Mucosa of descending colon (tissue), 3 donors: ENCODE data around the gene ABR. TPM values are rescaled to one million over a fixed set of nuclear protein-coding genes. Genes with fewer than 3 reads are reported as not detected.

Experiments used
- ATAC-seq: fragments of 200-7000 bp; cut with Tn5 transposase; one replicate; pipeline ENCODE4 v1.9.1; 2020; ENCODE audit warnings: mild to moderate bottlenecking, moderate library complexity
- DNase-seq, 3 donors: peaks; one replicate each; pipeline ENCODE4 v3.0.0-alpha.2; 2020
- H3K36me3 ChIP-seq: fragments of 200-600 bp; one replicate; pipeline ENCODE4 v1.8.0; 2021; ENCODE audit warnings: low read depth, mild to moderate bottlenecking
- H3K4me1 ChIP-seq: fragments of 200-600 bp; one replicate; pipeline ENCODE4 v1.8.0; 2021; ENCODE audit warnings: low read depth, mild to moderate bottlenecking
- H3K4me3 ChIP-seq: fragments of 200-600 bp; one replicate; pipeline ENCODE4 v1.8.0; 2021; ENCODE audit warnings: mild to moderate bottlenecking
- H3K9me3 ChIP-seq: fragments of 200-600 bp; one replicate; pipeline ENCODE4 v1.8.0; 2021; ENCODE audit warnings: mild to moderate bottlenecking
- intact Hi-C, 2 donors: fragments of 100-400 bp; cut with DNase I in 1 of 2; cut with micrococcal nuclease in 1 of 2; formaldehyde crosslinking; loops; one replicate each; pipeline versions ENCODE4 v1.11.0 to v1.11.1; 2022; cut with DNase I, micrococcal nuclease
- total RNA-seq, 3 donors: library from RNA; stranded (reverse); fragmentation: NEBNext Ultra II Directional in 2 of 3; extraction: Animal tissue kit (Norgen Biotek cat#: 25700) in 2 of 3; gene quantifications; one replicate each; pipeline versions ENCODE4 v1.2.1 to v1.2.4, GENCODE V29; 2021 to 2023
- TF ChIP-seq, protein P1 (sequence below): fragments of 200-600 bp; IDR thresholded peaks from one replicate; pipeline ENCODE4 v1.8.0; 2022; ENCODE audit warnings: antibody characterized with exemption, mild to moderate bottlenecking
- donor health status: DM: no; HTN: no; CAD: no; lungs with moderate emphysema.
- donor health status: DM: no; HTN: no; CAD: no.
- donor health status: DM: no; HTN: yes; CAD: no.

The ABR gene
- total RNA-seq, 3 donors from 2014 or later, result 257 to 470 (median 292) TPM

DNA sequence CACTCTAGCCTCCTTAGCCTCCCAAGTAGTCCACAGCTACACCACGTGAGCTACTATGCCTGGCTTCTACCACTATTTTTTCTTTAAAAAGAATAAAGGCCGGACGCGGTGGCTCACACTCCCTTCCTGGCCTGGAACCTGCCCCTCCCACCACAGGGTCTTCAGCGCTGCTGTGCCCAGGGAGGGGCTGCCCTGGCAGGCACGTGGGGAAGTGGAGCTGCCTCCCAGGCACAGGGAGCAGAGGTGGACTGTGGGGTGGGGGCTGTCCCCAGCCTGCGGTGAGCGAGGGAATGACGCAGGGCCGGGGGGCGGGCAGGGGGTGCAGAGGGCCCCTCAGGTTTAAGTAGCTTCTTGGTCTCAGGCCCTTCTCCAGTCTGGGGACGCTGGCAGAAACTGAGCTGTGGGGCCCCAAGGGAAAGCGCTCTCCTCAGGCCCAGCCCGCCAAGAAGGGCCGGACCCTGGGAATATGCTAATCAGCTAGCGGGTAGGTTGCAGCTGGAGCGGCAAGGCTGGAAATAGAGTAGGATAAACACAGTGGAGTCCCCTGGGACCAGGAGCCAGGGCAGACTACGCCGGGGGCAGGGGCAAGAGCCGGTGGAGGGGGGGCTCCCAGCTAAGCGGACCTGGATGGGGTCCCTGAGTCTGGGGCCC is 136.1 kb downstream of the ABR start:
- ATAC-seq, result no peak
- intact Hi-C loops, result no loop called here
- Histone ChIP-seq H3K9me3 (no peaks in the 10 kb centered on the region), H3K4me1 (no peaks in the 10 kb centered on the region), H3K4me3 (no peak overlapping the region), H3K36me3 (no peaks in the 10 kb centered on the region)
- TF ChIP-seq, protein P1, sequence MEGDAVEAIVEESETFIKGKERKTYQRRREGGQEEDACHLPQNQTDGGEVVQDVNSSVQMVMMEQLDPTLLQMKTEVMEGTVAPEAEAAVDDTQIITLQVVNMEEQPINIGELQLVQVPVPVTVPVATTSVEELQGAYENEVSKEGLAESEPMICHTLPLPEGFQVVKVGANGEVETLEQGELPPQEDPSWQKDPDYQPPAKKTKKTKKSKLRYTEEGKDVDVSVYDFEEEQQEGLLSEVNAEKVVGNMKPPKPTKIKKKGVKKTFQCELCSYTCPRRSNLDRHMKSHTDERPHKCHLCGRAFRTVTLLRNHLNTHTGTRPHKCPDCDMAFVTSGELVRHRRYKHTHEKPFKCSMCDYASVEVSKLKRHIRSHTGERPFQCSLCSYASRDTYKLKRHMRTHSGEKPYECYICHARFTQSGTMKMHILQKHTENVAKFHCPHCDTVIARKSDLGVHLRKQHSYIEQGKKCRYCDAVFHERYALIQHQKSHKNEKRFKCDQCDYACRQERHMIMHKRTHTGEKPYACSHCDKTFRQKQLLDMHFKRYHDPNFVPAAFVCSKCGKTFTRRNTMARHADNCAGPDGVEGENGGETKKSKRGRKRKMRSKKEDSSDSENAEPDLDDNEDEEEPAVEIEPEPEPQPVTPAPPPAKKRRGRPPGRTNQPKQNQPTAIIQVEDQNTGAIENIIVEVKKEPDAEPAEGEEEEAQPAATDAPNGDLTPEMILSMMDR, result no peak
- DNase-seq, result peak in 1 of 3 donors; percentile 43

DNA sequence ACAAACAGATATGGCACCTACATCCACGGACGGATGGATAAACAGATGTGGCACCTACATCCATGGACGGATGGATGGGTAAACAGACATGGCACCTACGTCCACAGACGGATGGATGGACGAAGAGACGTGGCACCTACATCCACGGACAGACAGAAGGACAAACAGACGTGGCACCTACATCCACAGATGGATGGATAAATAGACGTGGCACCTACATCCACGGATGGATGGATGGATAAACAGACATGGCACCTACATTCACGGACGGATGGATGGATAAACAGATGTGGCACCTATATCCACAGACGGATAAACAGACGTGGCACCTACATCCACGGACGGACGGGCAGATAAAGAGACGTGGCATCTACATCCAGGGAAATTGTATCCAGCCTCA is 137.3 kb downstream of the ABR start:
- no peaks in the 10 kb centered on the region for H3K36me3 ChIP-seq
- no peaks in the 10 kb centered on the region for H3K4me1 ChIP-seq
- TF ChIP-seq, protein P1, result no peak
- H3K4me3 ChIP-seq, result no peak overlapping the region
- peak in 1 of 3 donors; percentile 19 for DNase-seq
- no peaks in the 10 kb centered on the region for H3K9me3 ChIP-seq
- intact Hi-C loops, result no loop called here
- no peak for ATAC-seq

DNA sequence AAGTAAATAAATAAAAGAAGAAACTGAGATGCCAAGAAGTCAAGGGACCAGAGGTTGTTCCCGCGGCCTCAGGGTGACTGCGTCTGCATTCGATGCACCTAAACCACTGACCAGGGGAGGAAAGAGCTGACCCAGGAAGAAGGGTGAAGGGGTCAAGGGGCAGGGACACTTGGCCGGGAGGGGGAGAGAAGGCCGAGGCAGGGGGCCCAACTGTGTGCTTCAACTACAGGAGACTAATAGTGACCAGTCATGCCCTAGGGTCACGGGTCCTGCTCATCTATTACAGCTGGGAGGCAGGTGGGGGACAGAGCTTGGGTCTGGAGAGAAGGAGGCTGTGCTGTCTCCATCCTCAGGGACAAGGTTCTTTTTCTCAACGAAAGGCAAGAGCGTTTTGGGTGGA is 138.0 kb downstream of the ABR start:
- no peaks in the 10 kb centered on the region for H3K9me3 ChIP-seq
- intact Hi-C loops, result no loop called here
- no peak overlapping the region for H3K4me3 ChIP-seq
- TF ChIP-seq, protein P1, result no peak
- no peaks in the 10 kb centered on the region for H3K4me1 ChIP-seq
- no peaks in the 10 kb centered on the region for H3K36me3 ChIP-seq
- DNase-seq (peak in 1 of 3 donors; percentile 12), ATAC-seq (no peak)

DNA sequence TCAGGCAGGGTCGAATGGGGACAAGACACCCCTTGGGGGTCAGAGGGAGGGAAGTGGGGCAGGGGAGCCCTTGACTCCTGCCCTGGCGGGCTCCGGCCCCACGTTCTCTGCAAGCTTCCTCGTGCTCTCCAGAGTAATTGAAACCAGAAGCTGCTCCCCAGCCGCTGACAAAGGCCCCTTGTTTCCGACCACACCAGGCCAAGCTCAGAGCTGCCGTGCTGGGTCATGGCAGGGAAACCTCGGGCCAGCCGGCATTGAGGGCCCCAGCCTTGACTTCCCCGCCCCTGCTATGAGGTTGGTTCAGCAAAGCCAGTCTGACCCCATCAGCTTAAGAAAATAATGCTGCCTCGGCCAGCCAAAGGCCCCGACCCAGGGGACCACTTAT is 139.6 kb downstream of the ABR start:
- TF ChIP-seq, protein P1, result no peak
- no peak overlapping the region for H3K4me3 ChIP-seq
- ATAC-seq (no peak), DNase-seq (peak in 1 of 3 donors; percentile 47)
- intact Hi-C loops, result no loop called here
- H3K4me1 ChIP-seq, result no peaks in the 10 kb centered on the region
- H3K36me3 ChIP-seq, result no peaks in the 10 kb centered on the region
- H3K9me3 ChIP-seq, result no peaks in the 10 kb centered on the region

DNA sequence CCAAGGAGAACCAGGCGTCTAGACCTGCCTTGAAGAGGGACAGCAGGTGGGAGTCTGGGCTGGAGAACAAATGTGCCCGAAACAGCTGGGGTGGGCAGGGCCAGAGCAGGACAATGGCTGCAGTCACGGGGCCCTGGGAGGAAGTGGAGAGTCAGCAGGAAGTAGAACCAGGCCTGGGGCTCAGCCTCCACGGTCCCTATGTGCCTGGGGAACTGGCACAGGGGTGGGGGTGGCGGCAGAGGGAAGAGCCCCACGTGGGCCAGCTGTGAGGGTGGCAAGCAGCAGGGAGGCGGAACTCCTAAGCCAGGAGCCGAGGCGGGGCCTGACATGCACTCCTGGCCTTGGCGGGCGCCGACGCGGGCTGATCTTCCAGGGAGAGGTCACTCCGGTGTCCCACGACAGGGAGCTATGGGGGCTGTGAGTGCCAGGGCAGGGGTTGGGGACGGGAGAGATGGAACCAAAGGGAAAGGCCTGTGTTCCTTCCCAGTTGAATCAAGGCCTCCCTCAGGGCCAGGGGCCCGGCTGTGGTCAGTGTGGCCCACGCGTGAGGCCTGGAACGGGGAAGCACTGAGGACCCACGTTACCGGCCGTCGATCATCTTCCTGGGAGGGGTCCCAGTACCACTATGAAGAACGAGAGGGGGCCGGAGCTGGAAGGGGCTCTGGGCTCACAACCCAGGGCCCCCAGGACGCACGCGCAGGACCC is 140.1 kb downstream of the ABR start:
- H3K36me3 ChIP-seq, result no peaks in the 10 kb centered on the region
- peak; percentile 45 to 81 (median 63) for DNase-seq

More for the DNA sequence above, 140.1 kb downstream of the ABR start:
- peak; percentile 60 for ATAC-seq
- intact Hi-C loops, result no loop called here
- no peaks in the 10 kb centered on the region for H3K9me3 ChIP-seq
- H3K4me3 ChIP-seq, result no peak overlapping the region
- no peaks in the 10 kb centered on the region for H3K4me1 ChIP-seq
- TF ChIP-seq, protein P1, result no peak
